ENCODE measurements around the gene ITPK1.
"Not testable (repeated sequence)": the region's sequence is repeated elsewhere in the genome, so short reads cannot be mapped to it uniquely, and the experiment has no call there.

The ITPK1 gene

DNA sequence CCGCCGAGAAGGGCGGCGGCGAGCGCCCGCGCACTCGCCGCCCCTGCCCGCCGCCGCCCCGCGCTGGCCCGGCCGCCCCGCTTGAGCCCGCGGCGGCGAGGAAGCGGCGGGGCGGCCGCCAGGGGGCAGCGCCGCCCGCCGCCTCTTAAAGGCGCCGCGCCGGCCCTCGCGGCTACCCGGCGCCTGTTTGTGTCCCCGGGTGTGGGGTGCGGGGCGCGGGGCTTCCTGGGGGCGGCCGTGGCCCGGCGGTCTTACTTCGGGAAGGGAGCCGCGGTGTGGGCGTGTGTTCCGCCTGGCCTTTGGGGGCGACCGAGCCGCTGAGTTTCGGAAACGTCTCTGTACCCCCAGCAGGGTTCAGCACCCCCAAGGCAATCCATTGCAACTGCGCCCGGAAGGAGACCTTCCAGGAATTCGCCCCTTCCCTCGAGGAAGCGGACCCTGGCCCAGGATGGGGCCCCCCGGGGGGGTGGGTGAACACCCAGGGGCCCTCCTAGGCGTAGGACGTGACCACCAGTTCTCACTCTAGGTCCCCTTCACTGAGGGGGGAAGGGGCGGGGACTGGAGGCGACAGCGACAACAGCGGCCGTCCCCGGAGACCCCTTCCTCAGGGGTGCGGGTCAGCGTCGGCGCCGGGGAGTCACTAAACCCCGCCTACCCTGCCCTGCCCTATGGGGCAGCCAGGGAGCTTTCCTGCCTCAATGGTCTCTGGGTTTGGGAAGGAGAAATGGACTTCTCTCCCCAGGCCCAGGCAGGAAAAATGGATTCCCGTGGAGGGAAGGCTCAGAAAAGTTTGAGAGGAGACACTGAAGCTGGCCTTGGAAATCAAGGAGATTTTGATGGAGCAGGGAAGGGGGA is at the start of gene ITPK1:
Gene ITPK1, minus strand, starts transcription at position 105 of the 855 bp plus-strand sequence. CDS start 762 bp downstream, outside the sequence.
- no peak for DNase-seq

DNA sequence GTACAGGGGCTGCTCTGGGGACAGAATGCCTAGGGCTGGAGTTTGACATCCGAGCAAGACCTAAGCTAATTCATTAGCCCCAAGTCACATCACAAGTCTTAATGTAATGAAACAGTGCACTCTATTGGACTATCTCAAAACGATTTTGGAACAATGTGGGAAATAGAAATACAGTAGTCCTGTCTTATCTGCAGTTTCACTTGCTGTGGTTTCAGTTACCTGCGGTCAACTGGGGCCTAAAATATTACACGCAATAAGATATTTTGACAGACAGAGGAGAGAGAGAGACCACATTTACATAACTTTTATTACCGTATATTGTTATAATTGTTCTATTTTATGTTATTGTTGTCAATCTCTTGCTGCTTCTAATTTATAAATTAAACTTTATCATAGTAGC is 47.8 kb upstream of the ITPK1 start:
- DNase-seq: no peak

DNA sequence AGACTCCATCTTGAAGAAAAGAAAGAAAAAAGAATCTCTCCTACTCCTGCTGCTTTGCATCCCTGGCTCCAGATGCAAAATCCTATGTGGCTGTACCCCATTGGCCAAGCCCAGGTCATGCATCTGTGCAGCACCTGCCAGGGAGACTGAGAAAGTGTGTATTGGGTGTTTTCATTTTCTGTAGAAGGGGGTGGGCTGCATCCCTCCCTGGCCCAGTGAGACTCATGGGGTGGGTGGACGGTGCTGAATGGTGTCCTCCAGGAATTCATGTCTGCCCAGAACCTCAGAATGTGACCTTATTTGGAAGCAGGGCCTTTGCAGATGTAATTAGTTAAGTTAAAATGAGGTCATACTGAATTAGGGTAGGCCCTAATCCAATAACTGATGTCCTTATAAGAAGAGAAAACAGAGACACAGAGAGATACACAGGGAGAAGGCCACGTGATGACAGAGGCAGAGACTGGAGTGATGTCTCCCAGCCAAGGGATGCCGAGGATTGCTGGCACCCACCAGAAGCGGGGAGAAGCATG is 45.8 kb upstream of the ITPK1 start:
- no peak for DNase-seq

- DNase-seq: no peak
Observed at GRCh38 chr14:93160353-93160801, 44.7 kb upstream of the ITPK1 start.

- DNase-seq: not testable (repeated sequence)
Observed at GRCh38 chr14:93159625-93160352, 44.1 kb upstream of the ITPK1 start.

GRCh38 chr14:93158349-93158748 is 42.6 kb upstream of the ITPK1 start:
- not testable (repeated sequence) for DNase-seq

DNA sequence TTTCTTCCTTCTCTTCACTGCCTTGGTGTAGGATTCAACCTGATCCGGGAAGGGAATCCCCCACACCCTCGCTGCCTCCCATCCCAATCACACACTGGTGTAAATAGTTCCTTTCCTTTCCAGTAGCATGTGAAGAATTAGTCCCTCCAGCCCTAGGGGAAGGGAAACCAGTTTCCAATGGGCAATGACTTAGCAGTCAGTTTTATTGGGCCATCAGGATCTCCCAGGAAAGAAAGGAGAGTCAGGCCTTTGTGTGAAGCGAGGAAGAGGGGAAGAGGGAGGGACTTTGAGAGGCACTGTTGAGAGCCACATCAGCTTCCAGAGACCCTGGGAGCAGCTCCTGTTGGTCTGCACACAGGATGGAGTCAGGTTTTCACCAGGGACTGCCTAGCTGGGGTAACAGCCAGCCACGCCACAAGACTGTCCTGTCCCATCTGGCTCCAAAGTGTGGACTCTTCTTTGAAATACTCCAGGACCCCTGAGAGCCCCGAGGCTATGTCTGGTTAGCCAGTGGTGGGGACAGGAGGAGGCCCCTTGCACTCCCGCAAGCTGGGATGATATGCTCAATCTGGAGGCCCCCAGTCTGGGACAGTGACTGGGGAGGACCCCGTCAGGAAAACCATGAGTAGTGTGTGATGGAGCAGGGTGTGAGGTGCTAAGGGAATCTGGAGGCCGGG is 41.1 kb upstream of the ITPK1 start:
- no peak for DNase-seq

DNA sequence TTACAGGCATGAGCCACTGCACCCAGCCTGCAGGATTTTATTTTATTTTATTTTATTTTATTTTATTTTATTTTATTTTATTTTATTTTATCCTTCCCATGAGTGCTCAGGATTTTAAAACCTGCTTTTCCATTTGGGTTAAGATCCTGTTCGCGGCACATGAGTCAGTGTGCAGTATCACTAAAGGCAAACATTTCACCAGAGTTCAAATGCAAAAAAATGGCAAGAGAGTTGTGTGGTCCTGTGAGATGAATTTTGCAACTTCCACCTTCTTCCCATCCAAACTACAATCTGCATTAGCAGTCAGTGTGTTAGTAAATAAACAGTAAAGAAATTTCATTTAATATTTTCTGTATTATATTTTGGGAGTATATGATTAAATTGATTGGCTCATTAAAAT is 39.9 kb upstream of the ITPK1 start:
- no peak for DNase-seq

DNA sequence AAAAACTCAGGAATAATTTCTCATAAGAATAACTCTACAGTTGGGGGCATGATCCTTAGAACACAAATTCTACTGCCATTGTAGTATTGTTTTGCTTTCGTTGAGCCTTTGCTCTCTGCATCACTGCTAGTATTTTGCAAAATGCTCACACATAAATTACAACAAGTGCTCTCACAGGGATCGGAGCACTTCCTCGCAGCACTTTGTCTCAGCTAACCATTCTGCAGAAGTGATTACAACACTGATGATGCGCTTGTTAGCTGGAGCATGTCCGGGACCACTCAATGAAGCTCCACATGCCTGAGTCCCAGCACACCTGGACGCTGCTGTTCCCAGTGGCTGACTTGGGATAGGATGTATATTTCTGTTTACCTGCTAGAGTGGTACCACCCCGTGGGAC is 37.4 kb upstream of the ITPK1 start:
- DNase-seq: no peak

- DNase-seq: no peak
Observed at GRCh38 chr14:93150227-93151208, 34.8 kb upstream of the ITPK1 start.

DNA sequence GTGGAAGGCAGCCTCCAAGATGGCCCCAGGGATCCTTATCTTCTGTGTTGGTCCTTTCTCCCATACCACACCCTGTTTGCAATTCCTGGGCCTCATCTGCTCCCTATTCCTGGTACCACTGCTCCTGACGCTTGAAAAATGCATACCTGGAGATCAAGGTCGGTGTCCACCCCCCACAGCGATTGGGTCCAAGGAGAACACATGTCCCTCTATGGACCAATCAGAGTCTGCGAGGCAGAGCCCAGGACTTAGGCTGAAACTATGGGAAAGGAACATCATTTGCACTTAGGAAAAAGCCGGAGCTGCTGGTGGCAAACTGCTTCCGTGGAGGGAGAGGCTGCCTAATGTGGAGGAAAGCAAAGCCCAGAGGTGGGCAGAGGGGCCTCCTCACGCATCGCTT is 33.3 kb upstream of the ITPK1 start:
- DNase-seq: no peak

DNA sequence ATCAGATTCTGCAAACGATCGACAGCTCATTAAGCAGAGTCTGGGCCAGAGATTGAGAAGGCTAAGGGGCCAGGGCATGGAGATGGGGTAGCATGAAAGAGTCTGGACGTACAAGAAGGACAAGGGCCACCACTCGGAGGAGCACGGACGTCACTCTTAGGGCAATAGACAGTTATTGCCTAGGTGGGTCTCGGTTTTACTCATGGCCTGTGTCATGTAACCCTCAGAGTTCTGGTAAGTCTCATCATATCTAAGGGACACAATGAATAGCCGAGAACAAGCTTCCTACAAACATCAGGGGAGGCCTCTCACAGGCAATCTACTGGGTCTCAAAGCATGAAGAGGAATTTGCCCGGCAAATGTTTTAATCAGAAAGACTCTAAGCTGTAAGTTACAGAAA is 30.4 kb upstream of the ITPK1 start:
- DNase-seq: no peak

- no peak for DNase-seq
Observed at GRCh38 chr14:93142854-93143652, 27.3 kb upstream of the ITPK1 start.

DNA sequence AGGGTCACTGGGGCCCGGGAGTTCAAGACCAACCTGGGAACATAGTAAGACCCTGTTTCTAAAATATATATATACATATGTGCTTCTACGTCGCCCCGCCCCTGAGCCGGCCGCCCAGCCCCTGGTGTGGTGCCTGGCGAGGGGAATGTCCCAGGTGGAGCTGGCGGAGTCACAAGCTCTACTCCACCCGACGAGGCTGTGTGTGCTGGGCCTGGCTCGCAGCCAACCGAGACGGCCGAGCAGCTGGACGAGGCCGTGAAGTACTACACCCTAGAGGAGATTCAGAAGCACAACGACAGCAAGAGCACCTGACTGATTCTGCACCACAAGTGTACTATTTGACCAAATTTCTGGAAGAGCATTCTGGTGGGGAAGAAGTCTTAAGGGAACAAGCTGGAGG is 22.1 kb upstream of the ITPK1 start:
- no peak for DNase-seq

DNA sequence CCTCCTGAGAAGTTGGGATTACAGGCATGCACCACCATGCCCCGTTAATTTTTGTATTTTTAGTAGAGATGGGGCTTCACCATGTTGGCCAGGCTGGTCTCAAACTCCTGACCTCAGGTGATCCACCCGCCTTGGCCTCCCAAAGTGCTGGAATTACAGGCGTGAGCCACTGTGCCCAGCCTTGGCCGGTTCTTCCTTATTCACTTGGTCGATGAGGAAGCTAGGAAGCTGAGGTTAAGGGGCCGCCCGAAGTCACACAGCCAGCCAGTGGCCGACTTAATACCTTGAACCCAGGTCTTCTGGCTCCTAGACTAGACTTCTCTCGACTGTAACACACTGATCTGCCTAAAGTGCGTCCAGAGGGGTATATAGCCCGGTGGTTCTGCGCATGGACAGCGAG is 20.8 kb upstream of the ITPK1 start:
- DNase-seq: not testable (repeated sequence)

DNA sequence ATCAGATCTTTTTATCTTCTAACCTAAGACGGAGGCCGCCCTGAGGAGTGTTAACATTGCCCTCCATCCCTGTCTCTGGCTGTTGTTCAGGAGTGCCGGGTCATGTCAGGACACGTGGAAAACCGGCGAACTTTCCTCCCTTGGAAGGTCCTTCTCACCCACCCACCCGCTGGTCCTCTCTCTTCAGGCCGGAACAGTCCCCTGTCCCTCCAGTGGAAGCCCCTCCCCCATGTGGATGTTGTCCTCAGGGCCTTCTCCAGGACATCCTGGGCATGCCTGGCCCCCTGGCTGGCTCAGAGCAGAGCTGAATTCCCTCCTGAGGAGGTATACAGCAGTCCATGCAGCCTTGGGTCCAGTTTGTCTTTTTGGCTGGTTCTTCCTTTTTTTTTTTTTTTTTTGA is 20.3 kb upstream of the ITPK1 start:
- DNase-seq: no peak

- DNase-seq: no peak
Observed at GRCh38 chr14:93135399-93135798, 19.7 kb upstream of the ITPK1 start.

DNA sequence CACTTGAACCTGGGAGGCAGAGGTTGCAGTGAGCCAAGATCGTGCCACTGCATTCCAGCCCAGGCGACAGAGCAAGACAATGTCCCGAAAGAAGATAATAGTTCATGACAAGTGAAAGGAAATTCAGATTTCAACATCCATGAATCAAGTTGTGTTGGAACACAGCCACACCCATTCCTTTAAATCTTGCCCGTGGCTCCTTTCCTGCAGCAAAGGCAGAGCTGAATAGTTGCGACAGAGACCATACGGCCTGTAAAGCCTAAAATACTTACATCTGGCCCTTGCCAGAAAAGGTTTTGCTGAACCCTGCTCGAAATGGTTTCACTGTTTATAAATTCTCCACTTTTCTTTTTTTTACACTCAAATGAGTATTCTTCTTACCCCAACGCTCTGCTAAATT is 17.7 kb upstream of the ITPK1 start:
- peak; percentile 64 for DNase-seq

DNA sequence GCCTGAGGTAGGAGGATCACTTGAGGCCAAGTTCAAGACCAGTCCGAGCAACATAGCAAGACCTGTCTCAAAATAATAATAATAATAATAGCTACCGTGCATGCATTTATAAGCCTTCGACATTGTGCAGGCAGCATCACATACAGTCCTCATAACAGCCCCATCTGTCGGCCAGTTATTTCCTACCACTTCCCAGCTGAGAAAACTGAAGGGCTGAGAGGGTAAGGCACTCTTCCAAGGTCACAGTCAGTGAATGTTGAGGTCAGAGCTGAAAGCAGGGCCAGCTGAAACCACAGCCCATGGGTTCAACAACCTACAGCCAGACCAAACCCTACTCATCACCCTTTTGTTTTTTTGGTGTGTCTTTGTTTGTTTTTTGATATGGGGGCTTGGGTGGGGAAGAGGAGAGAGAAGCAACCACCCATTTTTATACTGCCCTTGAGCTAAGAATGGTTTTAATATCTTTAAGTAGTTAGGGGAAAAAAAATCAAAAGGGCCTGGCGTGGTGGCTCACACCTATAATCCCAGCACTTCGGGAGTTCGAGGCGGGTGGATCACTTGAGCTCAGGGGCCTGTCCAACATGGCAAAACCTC is 16.8 kb upstream of the ITPK1 start:
- DNase-seq: no peak

- not testable (repeated sequence) for DNase-seq
Observed at GRCh38 chr14:93131257-93131820, 15.6 kb upstream of the ITPK1 start.

All from SIG-M5 (cell line).